B cell (primary cell): ENCODE measurements around the gene GINS2. TPM values are rescaled to one million over a fixed set of nuclear protein-coding genes. Genes with fewer than 3 reads are reported as not detected.

ENCODE experiments used
- ATAC-seq: fragments of 200-7000 bp; cut with Tn5 transposase; one replicate; pipeline ENCODE4 v1.10.0; 2021; ENCODE audit warnings: low read depth, mild to moderate bottlenecking, moderate number of reproducible peaks, moderate library complexity
- CTCF ChIA-PET: fragments of 350-600 bp; sonication (Branson Sonifier 250); formaldehyde crosslinking; loops from one replicate; lab custom pipeline; 2021; ENCODE audit warnings: antibody characterized with exemption, inconsistent platforms; lab: Charles Lee
- POLR2A ChIA-PET: fragments of 350-600 bp; sonication (Branson Sonifier 250); formaldehyde crosslinking; loops from one replicate; lab custom pipeline; 2021; ENCODE audit warnings: antibody characterized with exemption; lab: Charles Lee
- DNase-seq: peaks from one replicate; pipeline ENCODE4 v3.0.0; 2013
- H2AFZ ChIP-seq: 2 replicates; pipeline ENCODE4 v1.6.1; 2012; ENCODE audit warnings: mild to moderate bottlenecking, low read depth, low read length; ENCODE audit not compliant: insufficient read depth, poor library complexity, severe bottlenecking
- H3K27ac ChIP-seq, 2 donors: 1 replicate in 1 of 2; 2 replicates in 1 of 2; pipeline ENCODE4 v1.5.1; 2012 to 2013; ENCODE audit warnings: low read length in 2 of 2, mild to moderate bottlenecking in 2 of 2, moderate library complexity in 1 of 2
- H3K27me3 ChIP-seq, 4 experiments: fragments of 200-600 bp in 1 of 4; sonication (generic) in 1 of 4; replicated peaks in 1 of 4; 1 replicate in 2 of 4; 2 replicates in 2 of 4; pipeline versions ENCODE4 v1.6.1 to v1.7.0; 2013 to 2016; ENCODE audit warnings: low read length in 3 of 4, mild to moderate bottlenecking in 2 of 4, mixed read lengths in 1 of 4, moderate library complexity in 1 of 4; ENCODE audit not compliant: insufficient read depth in 4 of 4, control insufficient read depth in 3 of 4; ENCODE audit errors: control extremely low read depth in 1 of 4
- H3K36me3 ChIP-seq, 2 experiments: replicated peaks in 1 of 2; 1 replicate in 1 of 2; 2 replicates in 1 of 2; pipeline versions ENCODE4 v1.6.1 to v1.7.1; 2013; ENCODE audit warnings: low read length in 1 of 2; ENCODE audit not compliant: insufficient read depth in 2 of 2, control insufficient read depth in 1 of 2; ENCODE audit errors: control extremely low read depth in 1 of 2, extremely low read depth in 1 of 2
- H3K4me1 ChIP-seq, 2 donors: fragments of 200-600 bp in 1 of 2; sonication (generic) in 1 of 2; 1 replicate in 1 of 2; 2 replicates in 1 of 2; pipeline versions ENCODE4 v1.5.1 to v1.6.1; 2013 to 2017; ENCODE audit warnings: low read length in 2 of 2; ENCODE audit not compliant: control insufficient read depth in 2 of 2, insufficient read depth in 2 of 2
- H3K4me2 ChIP-seq: replicated peaks from 2 replicates; pipeline ENCODE3; 2012; ENCODE audit warnings: mild to moderate bottlenecking, low read depth, low read length; ENCODE audit not compliant: poor library complexity, severe bottlenecking
- H3K4me3 ChIP-seq, 5 experiments: fragments of 200-600 bp in 1 of 5; sonication (generic) in 1 of 5; 1 replicate in 3 of 5; 2 replicates in 2 of 5; pipeline versions ENCODE4 v1.5.1 to v1.7.0; 2011 to 2016; ENCODE audit warnings: low read length in 4 of 5, mild to moderate bottlenecking in 4 of 5, low read depth in 2 of 5, control low read depth in 1 of 5, moderate library complexity in 1 of 5; ENCODE audit not compliant: insufficient read depth in 1 of 5; ENCODE audit errors: control extremely low read depth in 1 of 5, extremely low read depth in 1 of 5
- H3K79me2 ChIP-seq: fragments of 200-600 bp; sonication (generic); one replicate; pipeline ENCODE4 v1.6.0; 2016; ENCODE audit warnings: low read length; ENCODE audit not compliant: control insufficient read depth, insufficient read depth
- H3K9ac ChIP-seq: fragments of 200-600 bp; sonication (generic); 2 replicates; pipeline ENCODE4 v1.6.1; 2017; ENCODE audit warnings: mild to moderate bottlenecking, low read length, moderate library complexity
- H3K9me3 ChIP-seq, 3 donors: one replicate each; pipeline versions ENCODE4 v1.6.1 to v1.7.1; 2013; ENCODE audit warnings: low read length in 2 of 3; ENCODE audit not compliant: control insufficient read depth in 2 of 3, insufficient read depth in 1 of 3; ENCODE audit errors: control extremely low read depth in 1 of 3
- H4K20me1 ChIP-seq: 2 replicates; pipeline ENCODE4 v1.6.0; 2012; ENCODE audit warnings: mild to moderate bottlenecking, low read length; ENCODE audit not compliant: insufficient read depth, control insufficient read depth, poor library complexity, severe bottlenecking
- H3K27ac Mint-ChIP-seq: one replicate; pipeline ENCODE4 v1.8.0; 2021; ENCODE audit warnings: mixed read lengths
- H3K27me3 Mint-ChIP-seq: one replicate; pipeline ENCODE4 v1.8.0; 2021; ENCODE audit warnings: mixed read lengths
- H3K4me1 Mint-ChIP-seq: one replicate; pipeline ENCODE4 v1.8.0; 2021; ENCODE audit warnings: mixed read lengths
- H3K4me3 Mint-ChIP-seq: one replicate; pipeline ENCODE4 v1.8.0; 2021; ENCODE audit warnings: mixed read lengths
- H3K9me3 Mint-ChIP-seq: one replicate; pipeline ENCODE4 v1.8.0; 2022; ENCODE audit warnings: mixed read lengths; ENCODE audit not compliant: insufficient read depth
- EZH2 ChIP-seq: IDR thresholded peaks from 2 replicates; pipeline ENCODE4 v1.6.1; 2012; ENCODE audit warnings: borderline replicate concordance, low read depth, mild to moderate bottlenecking, moderate library complexity, low read length; ENCODE audit not compliant: insufficient read depth, poor library complexity, severe bottlenecking
- WGBS: methylation state at CpG from one replicate; pipeline ENCODE4 v1.1.5; 2013; ENCODE audit warnings: missing lambda C conversion rate; ENCODE audit not compliant: insufficient coverage; 5-methylcytosine and 5-hydroxymethylcytosine counted together
- intact Hi-C: fragments of 100-400 bp; cut with micrococcal nuclease; formaldehyde crosslinking; loops from one replicate; pipeline ENCODE4 v1.10.0; 2022
- polyA plus RNA-seq: library from polyadenylated mRNA; depleted of rRNA; stranded (reverse); fragments of >200 nt; gene quantifications from 2 replicates; pipeline ENCODE4 v1.2.3, GENCODE V29; 2012
- total RNA-seq, 2 donors: library from RNA; stranded (reverse); fragments of 120-200 nt in 1 of 2; gene quantifications; 1 replicate in 1 of 2; 2 replicates in 1 of 2; pipeline versions ENCODE4 v1.2.3 to v1.2.4, GENCODE V29; 2013 to 2022
- TF ChIP-seq, protein P1 (sequence below): fragments of 200-600 bp; IDR thresholded peaks from one replicate; pipeline ENCODE4 v1.8.0; 2022; ENCODE audit warnings: antibody characterized with exemption, mild to moderate bottlenecking

Gene GINS2
- total and polyA plus RNA-seq, 2 donors (not counting 1 experiment from before 2014, with no cell fraction given): 0.52 to 4.2 TPM

DNA sequence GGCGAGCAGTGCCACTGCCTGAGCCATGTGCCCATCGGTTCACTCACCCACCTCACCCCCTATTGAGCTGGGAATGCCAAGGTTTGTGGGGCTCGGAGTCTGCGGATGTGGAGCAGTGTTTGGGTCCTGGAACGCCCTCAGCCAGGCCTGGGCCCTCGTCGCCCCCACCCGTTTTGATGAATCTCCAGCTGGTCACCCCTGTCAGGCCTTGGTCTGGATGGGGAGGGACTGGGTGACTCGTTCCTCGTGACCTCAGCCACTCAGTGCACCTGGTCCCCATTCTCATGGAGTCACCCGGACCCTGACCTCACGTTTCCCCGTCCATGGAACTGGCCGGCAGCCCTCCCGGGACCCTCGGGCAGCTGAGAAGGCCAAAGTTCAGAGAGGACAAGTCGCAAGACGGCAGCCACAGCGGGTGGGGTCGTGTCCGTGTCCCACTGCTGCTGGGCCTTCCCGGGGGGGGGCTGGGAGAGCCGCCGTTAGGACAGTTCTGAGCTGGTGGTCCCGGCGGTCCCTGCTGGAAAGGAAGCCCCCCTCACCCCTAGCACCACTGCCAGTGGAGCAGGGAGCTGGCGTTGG is 52.4 kb downstream of the GINS2 start:
- Mint-ChIP-seq H3K4me1 (no peaks in the 10 kb centered on the region), H3K27me3 (no peaks in the 10 kb centered on the region), H3K4me3 (no peak overlapping the region), H3K9me3 (no peaks in the 10 kb centered on the region), H3K27ac (no peak overlapping the region)
- DNase-seq (no peak), ATAC-seq (no peak)
- intact Hi-C loops: no loop called here
- ChIA-PET CTCF (no interaction called here), POLR2A (no interaction called here)
- Histone ChIP-seq H3K4me1 (no peaks in the 10 kb centered on the region), H4K20me1 (peaks cover 100% of the 10 kb centered on the region), H3K79me2 (peaks cover 100% of the 10 kb centered on the region), H3K27me3 (no peaks in the 10 kb centered on the region), H3K9ac (no peak overlapping the region), H2AFZ (no peak overlapping the region), H3K4me2 (no peak overlapping the region), H3K4me3 (no peak overlapping the region), H3K36me3 (peaks cover 0 to 17% of the 10 kb centered on the region in 2 experiments), H3K9me3 (peaks cover 0 to 4% (median 0%) of the 10 kb centered on the region in 3 donors), H3K27ac (no peak overlapping the region)
- WGBS: 95% methylated on average over 21 of the region's 27 CpGs
- TF ChIP-seq EZH2: no peak
- TF ChIP-seq, protein P1, sequence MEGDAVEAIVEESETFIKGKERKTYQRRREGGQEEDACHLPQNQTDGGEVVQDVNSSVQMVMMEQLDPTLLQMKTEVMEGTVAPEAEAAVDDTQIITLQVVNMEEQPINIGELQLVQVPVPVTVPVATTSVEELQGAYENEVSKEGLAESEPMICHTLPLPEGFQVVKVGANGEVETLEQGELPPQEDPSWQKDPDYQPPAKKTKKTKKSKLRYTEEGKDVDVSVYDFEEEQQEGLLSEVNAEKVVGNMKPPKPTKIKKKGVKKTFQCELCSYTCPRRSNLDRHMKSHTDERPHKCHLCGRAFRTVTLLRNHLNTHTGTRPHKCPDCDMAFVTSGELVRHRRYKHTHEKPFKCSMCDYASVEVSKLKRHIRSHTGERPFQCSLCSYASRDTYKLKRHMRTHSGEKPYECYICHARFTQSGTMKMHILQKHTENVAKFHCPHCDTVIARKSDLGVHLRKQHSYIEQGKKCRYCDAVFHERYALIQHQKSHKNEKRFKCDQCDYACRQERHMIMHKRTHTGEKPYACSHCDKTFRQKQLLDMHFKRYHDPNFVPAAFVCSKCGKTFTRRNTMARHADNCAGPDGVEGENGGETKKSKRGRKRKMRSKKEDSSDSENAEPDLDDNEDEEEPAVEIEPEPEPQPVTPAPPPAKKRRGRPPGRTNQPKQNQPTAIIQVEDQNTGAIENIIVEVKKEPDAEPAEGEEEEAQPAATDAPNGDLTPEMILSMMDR: no peak

DNA sequence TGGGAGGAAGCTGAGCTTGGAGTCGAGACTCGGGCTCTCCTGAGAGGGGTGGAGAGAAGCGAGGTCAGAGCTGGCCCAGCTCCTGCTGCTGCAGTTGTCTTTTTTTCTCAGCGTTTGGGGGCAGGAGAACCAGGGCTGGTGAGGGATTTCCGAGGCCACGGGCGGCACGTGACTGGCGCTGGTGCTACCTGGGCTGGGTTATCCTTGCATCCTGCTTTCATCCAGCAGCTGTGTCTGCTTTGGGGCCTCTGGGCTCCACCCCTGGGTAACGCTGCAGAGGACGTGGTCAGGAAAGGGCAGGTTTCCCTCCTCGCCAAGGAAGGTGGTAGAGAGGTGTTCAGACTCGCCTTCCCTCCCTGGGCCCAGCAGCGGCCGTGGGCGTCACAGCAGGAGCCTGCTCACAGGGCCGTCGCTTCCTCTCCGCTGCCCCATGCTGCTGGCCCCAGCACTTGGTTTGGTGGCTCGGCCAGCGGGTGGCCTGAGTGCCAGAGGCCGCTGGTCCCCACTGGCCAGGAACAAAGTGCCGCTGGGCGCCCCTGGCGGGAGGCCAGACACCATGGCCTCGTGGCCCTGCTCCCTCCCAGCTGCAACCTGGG is 53.1 kb downstream of the GINS2 start:
- Histone ChIP-seq H3K36me3 (peaks cover 0 to 21% of the 10 kb centered on the region in 2 experiments), H3K4me2 (no peak overlapping the region), H3K9ac (no peak overlapping the region), H3K27ac (no peak overlapping the region), H3K4me1 (no peaks in the 10 kb centered on the region), H3K4me3 (no peak overlapping the region), H3K9me3 (peaks cover 0 to 4% (median 0%) of the 10 kb centered on the region in 3 donors), H2AFZ (no peak overlapping the region), H3K79me2 (peaks cover 100% of the 10 kb centered on the region), H3K27me3 (no peaks in the 10 kb centered on the region), H4K20me1 (peaks cover 100% of the 10 kb centered on the region)
- no peak for ATAC-seq
- H3K9me3 Mint-ChIP-seq: no peaks in the 10 kb centered on the region
- H3K4me1 Mint-ChIP-seq: no peaks in the 10 kb centered on the region
- H3K27ac Mint-ChIP-seq: no peak overlapping the region
- ChIA-PET POLR2A (no interaction called here), CTCF (no interaction called here)
- DNase-seq: no peak
- H3K4me3 Mint-ChIP-seq: no peak overlapping the region
- intact Hi-C loops: no loop called here
- WGBS: 93% methylated on average over 25 of the region's 26 CpGs
- no peaks in the 10 kb centered on the region for H3K27me3 Mint-ChIP-seq
- no peak for TF ChIP-seq EZH2
- TF ChIP-seq, protein P1: no peak
